ENCODE measurements around the gene CRADD. TPM values are rescaled to one million over a fixed set of nuclear protein-coding genes. Genes with fewer than 3 reads are reported as not detected.

Gene CRADD
- total RNA-seq, 4 donors from 2014 or later, result 23.5 to 35.3 (median 26.1) TPM

DNA sequence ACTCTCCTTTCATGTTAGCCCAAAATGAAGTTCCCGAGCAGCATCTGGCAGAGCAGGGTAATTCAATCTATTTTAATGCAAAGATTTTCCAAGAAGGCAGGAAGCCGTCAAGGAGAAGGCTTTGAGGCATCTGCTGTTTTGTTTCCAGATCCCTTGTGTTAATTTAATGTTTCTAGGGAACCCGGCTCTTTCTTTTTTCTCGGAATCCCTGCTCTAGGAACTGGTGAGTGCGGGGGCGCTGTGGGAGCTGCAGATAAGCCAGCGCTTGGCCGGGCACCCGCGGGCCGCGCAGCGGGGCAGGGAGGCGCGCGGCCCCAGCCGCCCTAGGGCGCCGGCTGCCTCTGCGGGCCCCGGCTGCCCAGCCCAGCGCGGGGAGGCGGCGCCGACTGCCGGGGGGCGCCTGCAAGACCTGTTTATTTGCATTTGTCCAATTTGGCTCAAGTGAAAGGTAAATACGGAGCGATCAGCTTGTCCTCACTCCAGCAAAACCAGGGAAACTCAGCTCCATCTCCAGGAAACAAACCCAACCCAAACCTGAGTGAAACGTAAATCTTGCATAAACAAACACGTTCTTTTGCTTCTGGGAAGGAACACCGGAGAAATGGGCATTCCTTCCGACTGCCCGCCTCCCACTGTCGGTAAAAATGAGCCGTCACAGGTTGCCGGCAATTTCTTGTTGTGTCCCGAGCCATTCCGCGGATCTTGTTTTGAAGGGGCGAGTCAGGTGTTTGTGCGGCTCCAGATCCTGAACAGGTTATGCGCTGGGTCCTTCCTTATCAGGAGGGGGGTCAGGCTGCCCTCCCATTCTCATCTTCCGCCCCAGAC lies 65.1 kb downstream of the CRADD start:
- Histone ChIP-seq H3K36me3 (no peaks in the 10 kb centered on the region), H3K27ac (replicated peaks in 1 of 4) (peak overlapping the region; percentile 82 to 89 (median 88))

DNA sequence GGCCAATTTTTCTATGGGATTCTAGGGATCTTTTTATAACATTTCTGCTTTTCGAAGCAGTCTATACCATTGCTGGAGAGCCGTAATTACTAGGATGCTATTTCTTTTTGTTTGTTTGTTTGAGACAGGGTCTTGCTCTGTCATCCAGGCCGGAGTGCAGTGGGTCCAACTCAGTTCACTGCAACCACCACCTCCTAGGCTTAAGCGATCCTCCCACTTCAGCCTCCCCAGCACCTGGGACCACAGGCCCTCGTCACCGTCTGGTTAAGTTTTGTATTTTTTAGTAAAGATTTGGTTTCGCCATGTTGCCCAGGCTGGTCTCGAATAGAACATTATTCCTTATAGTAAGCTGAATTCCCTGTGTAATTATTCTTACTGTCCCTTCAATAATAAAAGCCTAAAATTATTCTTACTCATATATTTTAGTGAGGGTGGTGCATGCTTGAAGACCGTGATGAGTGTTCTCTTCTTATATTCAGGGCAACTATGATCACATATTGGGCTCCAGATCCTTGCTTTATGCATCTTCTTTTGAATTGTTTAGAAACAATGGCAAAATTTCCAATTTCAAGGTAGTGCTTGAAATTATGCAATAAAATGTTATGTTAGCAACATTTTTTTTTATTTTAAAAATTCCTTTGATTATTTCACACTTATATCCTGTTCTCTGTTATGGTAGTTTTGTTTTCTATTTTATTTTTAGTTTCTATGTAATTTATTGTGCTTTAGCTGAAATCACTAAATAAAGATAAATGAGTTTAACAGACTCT lies 66.2 kb downstream of the CRADD start:
- intact Hi-C loops (cut with DNase I), result loop anchor here (2.0 kb wide), 1 partner anchor 173 kb away; no protein-coding TSS in a partner anchor
- no peak for TF ChIP-seq EP300 (IDR thresholded peaks at IDR 0.05)
- TF ChIP-seq, protein P1, sequence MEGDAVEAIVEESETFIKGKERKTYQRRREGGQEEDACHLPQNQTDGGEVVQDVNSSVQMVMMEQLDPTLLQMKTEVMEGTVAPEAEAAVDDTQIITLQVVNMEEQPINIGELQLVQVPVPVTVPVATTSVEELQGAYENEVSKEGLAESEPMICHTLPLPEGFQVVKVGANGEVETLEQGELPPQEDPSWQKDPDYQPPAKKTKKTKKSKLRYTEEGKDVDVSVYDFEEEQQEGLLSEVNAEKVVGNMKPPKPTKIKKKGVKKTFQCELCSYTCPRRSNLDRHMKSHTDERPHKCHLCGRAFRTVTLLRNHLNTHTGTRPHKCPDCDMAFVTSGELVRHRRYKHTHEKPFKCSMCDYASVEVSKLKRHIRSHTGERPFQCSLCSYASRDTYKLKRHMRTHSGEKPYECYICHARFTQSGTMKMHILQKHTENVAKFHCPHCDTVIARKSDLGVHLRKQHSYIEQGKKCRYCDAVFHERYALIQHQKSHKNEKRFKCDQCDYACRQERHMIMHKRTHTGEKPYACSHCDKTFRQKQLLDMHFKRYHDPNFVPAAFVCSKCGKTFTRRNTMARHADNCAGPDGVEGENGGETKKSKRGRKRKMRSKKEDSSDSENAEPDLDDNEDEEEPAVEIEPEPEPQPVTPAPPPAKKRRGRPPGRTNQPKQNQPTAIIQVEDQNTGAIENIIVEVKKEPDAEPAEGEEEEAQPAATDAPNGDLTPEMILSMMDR (IDR thresholded peaks at IDR 0.05), result no peak
- TF ChIP-seq POLR2AphosphoS5 (IDR thresholded peaks at IDR 0.05), result no peak
- no peak for TF ChIP-seq POLR2A (IDR thresholded peaks at IDR 0.05; ENCODE audit: low read depth)
- peak overlapping the region; percentile 57 to 67 (median 66) for H3K4me3 ChIP-seq
- H3K27me3 ChIP-seq, result no peaks in the 10 kb centered on the region
- no peak for DNase-seq (ENCODE audit: extremely low spot score)
- WGBS, result 90% methylated on average over 9 of the region's 9 CpGs
- H3K9me3 ChIP-seq, result no peaks in the 10 kb centered on the region
- peak overlapping the region; percentile 82 to 89 (median 88) for H3K27ac ChIP-seq (replicated peaks in 1 of 4)
- H3K36me3 ChIP-seq, result no peaks in the 10 kb centered on the region
- peaks cover 24 to 52% (median 48%) of the 10 kb centered on the region in 4 donors for H3K4me1 ChIP-seq

More for the DNA sequence above, 65.1 kb downstream of the CRADD start:
- WGBS, result under 1% methylated on average over 28 of the region's 45 CpGs
- intact Hi-C loops (cut with DNase I), result loop anchor here (2.0 kb wide), 1 partner anchor 172 kb away; no protein-coding TSS in a partner anchor
- Histone ChIP-seq H3K27me3 (no peaks in the 10 kb centered on the region), H3K4me1 (peaks cover 31 to 63% (median 59%) of the 10 kb centered on the region in 4 donors), H3K9me3 (no peaks in the 10 kb centered on the region), H3K4me3 (peak overlapping the region; percentile 57 to 67 (median 66))
- DNase-seq (ENCODE audit: extremely low spot score), result no peak
- TF ChIP-seq POLR2AphosphoS5 (IDR thresholded peaks at IDR 0.05), result peak; percentile 78 to 79
- TF ChIP-seq EP300 (IDR thresholded peaks at IDR 0.05), result peak; percentile 92
- TF ChIP-seq POLR2A (IDR thresholded peaks at IDR 0.05; ENCODE audit: low read depth), result no peak
- TF ChIP-seq, protein P1 (IDR thresholded peaks at IDR 0.05), result peak in 2 of 3 experiments; percentile 46 to 64

DNA sequence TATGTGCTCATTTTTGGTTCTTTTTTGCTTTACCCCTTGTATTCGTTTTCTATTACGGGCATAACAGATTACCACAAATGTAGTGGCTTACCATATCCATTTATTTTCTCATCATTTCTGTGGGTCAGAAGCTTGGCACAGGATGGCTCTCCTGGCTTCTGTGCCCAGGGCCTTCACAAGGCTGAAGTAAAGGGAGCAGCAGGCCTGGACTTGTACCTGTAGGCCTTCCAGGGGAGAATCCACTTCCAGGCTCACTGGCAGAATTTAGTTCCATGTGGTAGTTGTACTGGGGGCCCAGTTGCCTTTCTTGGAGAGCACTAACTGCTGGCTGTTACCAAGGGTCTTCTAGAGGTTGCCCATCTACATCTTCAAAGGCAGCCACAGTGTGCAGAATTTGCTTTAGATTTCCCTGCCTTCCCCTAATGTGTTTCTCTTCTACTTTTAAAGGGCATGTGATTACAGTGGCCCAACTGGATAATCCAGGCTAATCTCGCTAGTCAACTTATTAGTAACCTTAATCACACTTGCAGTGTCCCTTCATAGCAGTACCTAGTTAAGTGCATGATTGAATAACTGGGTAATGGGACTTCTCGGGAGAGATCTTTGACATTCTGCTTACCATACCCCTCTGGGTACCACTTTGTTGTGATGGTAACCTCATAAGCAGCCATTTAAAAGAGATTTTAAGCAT lies 67.0 kb downstream of the CRADD start:
- no peak overlapping the region for H3K4me3 ChIP-seq
- peaks cover 24 to 51% (median 47%) of the 10 kb centered on the region in 4 donors for H3K4me1 ChIP-seq
- TF ChIP-seq POLR2AphosphoS5 (IDR thresholded peaks at IDR 0.05) (no peak), EP300 (IDR thresholded peaks at IDR 0.05) (no peak)
- TF ChIP-seq, protein P1 (IDR thresholded peaks at IDR 0.05), result no peak
- 93% methylated on average over 4 of the region's 4 CpGs for WGBS
- intact Hi-C loops (cut with DNase I), result loop anchor here (2.0 kb wide), 1 partner anchor 173 kb away; no protein-coding TSS in a partner anchor
- H3K9me3 ChIP-seq, result no peaks in the 10 kb centered on the region
- H3K27ac ChIP-seq (replicated peaks in 1 of 4), result peak overlapping the region in 2 of 4 donors; percentile 35 to 37
- H3K27me3 ChIP-seq, result no peaks in the 10 kb centered on the region
- DNase-seq (ENCODE audit: extremely low spot score), result no peak
- no peaks in the 10 kb centered on the region for H3K36me3 ChIP-seq

DNA sequence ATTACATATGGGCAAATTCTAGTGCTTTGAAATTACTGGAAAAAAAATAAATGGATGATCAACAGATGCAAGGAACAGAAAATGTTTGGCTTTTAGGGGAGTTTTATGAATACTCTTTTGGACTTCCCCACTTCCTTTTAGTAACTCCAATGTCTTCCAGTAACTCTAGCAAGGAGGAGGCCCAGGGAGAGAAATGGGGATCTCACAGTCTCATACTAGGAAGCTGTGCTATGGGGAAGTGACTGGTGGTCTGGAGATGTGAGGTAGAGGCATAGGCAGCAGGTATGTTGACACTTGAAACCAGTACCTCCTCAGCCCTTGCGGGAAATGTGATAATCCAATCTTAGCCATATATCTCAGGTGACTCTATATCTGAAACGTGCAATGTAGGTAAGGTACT lies 68.1 kb downstream of the CRADD start:
- peaks cover 27 to 42% (median 40%) of the 10 kb centered on the region in 4 donors for H3K4me1 ChIP-seq
- WGBS, result 97% methylated on average over 2 of the region's 2 CpGs

More for the DNA sequence above, 68.1 kb downstream of the CRADD start:
- Histone ChIP-seq H3K27ac (replicated peaks in 1 of 4) (no peak overlapping the region), H3K9me3 (no peaks in the 10 kb centered on the region), H3K27me3 (no peaks in the 10 kb centered on the region), H3K4me3 (no peak overlapping the region), H3K36me3 (no peaks in the 10 kb centered on the region)
- intact Hi-C loops (cut with DNase I), result no loop called here
- no peak for DNase-seq (ENCODE audit: extremely low spot score)
- TF ChIP-seq POLR2A (IDR thresholded peaks at IDR 0.05; ENCODE audit: low read depth) (no peak), POLR2AphosphoS5 (IDR thresholded peaks at IDR 0.05) (no peak)
- TF ChIP-seq, protein P1 (IDR thresholded peaks at IDR 0.05), result no peak
